Brain pericyte (primary cell): Measurements from ENCODE around the gene RSPO3.
"Not testable (repeated sequence)": the region's sequence is repeated elsewhere in the genome, so short reads cannot be mapped to it uniquely, and the experiment has no call there.

Experiments used
- DNase-seq: peaks from one replicate; pipeline ENCODE4 v3.0.0-alpha.2; 2012; ENCODE audit warnings: low read depth, low spot score

RSPO3 gene, protein sequence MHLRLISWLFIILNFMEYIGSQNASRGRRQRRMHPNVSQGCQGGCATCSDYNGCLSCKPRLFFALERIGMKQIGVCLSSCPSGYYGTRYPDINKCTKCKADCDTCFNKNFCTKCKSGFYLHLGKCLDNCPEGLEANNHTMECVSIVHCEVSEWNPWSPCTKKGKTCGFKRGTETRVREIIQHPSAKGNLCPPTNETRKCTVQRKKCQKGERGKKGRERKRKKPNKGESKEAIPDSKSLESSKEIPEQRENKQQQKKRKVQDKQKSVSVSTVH

DNA sequence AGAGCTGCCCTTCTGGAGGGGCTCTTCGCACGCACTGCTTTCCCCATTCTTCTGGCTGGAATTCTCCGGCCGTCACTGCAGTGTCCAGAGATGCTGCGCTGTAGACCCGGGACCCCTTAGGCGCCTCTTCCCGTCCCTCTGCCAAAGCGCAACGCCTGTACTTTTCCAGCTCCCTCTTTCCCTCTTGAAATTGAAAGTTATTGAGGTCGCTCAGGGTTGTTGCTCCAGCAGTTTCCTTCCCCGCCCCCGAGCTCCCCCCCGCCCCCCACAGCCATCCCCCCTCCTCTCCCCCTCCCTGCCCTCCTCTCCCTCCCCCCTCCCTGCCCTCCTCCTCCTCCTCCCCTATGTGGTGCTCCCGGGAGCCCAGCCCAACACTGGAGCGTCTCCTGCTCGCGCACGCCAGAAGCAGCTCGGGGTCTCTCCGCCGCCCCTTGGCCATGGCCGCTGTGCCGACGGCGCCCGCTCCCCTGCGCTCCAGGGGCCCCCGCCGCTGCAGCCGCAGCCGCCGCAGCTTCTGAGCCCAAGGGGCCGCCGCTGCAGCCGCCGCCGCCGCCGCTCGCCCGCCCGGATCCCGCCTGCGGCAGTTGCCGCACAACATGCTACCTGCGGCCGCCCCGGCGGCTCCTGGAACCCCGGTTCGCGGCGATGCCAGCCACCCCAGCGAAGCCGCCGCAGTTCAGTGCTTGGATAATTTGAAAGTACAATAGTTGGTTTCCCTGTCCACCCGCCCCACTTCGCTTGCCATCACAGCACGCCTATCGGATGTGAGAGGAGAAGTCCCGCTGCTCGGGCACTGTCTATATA lies at the start of gene RSPO3:
Gene RSPO3, plus strand, starts transcription at position 374 of the 804 bp plus-strand sequence. CDS start 522 bp downstream, outside the sequence.
- no peak for DNase-seq

DNA sequence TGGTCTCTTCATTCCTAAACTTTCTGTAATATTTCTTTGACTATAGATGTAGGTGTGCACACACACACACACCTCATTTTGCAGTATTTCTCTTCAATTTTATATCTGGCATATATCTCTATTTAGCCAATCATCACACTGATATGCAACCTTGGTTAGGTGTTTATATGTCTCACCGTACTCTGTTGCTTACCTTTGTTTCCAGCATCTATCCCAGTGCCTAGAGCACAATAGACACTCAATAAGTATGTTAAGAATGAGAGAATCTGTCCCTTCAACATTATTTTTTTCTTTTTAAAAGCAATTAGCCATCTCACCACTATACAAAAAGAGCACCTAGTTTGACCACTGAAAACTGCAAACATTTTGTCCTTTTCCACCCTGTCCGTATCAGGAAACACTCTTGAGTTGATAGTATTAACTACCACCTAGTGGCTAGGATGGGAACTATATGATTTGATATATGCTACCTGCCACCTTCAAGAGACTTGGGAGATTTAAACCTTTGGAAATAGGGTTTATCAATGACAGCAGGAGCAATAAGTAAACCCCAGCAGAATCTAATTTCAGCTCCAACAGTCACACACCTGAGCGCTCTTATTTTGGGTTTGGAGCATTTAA lies 48.7 kb upstream of the RSPO3 start:
- DNase-seq: no peak

DNA sequence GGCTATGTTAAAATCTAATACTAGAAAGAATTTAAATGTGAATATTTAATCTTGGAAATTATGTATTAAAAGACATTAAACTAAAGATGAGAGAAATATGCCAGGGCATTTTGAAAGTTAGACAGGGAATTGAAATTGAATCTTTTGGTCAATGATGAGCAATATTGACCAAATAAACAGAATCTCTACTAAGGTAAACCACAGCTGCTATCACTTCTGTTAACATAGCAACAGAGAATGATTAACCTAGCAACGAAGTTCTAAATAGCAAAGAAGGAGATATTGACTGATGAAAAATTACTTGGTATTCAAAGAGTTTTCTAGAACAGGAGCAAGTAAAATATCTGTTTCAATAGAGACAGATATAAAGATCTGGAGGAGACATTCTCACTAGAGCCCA lies 45.2 kb upstream of the RSPO3 start:
- no peak for DNase-seq

DNA sequence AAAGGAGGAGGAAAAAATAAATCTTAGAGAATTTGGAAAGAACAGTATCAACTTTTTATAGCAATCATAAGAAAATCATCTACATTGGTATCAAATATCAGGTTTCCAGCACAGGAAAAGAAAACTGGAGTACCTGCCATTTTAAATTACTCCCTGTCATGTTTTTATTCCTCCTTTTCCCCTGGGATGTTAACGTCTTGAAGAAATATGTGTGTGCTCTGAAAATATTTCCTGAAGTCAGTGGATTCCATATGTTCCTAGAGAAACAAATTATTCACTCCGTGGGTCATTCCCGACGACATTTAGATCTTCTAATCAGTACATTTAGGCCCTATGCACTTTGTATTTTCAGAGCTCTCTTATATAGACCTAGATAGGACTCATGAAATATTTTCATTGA lies 42.0 kb upstream of the RSPO3 start:
- DNase-seq: no peak

DNA sequence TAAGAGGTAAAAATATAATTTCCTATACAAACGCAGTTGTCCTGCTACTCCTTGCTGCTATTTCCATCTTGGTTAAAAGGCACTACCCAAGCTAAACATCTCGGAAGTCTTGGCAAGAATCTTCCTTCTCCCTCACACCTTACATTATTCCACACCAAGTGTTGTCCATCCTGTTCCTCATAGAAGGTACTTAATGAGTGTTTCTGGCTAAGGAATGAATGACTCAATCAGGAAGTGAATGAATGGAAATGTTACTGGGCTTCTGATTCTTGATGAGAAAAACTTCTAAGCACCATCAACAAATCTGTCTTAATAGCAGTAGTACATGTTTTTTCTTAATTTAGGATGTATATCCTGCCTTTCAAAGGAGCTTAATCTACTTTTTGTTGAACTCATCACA lies 40.6 kb upstream of the RSPO3 start:
- DNase-seq: no peak

DNA sequence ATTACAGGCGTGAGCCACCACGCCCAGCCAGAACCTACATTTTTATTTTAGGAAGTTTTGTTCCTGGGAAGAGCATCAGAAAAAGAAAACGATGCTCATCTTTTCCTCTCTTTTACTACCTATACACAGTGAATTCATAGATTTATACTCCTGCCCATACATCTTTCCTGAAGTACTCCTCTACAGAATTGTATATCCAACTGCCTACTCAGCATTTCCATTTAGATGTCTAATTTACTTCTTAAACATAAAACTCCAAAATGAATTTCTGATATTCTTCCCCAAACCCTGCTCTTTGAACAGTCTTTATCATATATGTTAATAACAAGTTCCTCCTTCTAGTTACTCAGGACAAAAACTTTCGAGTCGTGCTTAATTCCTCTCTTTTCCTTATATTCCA lies 39.8 kb upstream of the RSPO3 start:
- no peak for DNase-seq

DNA sequence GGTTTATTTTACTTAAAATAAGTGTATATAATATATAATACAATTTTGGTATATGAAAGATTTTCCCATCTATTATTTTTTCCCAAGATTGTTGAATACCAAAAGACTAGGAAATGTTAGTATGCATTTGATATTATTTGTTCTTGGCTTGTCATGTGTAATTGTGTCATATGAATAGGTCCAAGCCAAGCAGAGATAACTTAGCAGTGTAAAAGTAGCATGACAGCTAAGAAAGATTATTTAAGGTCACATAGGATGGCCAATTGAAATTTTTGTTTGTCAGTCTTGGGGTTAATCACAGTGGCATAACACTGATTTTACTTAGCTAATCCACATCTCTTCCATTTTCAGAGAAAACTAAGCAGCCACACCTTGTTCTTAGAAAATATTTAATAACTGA lies 38.8 kb upstream of the RSPO3 start:
- no peak for DNase-seq

DNA sequence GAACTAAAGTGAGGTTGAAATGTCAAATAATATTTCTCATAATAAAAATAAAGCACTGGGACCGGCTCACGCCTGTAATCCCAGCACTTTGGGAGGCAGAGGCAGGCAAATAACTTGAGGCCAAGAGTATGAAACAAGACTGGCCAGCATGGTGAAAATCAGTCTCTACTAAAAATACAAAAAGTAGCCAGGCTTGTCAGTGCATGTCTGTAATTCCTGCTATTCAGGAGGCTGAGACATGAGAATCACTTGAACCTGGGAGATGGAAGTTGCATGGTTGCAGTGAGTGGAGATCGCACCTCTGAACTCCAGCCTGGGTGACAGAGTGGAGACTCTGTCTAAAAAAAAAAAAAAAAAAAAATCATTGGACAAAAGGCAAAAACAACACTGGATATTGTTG lies 38.4 kb upstream of the RSPO3 start:
- DNase-seq: no peak

DNA sequence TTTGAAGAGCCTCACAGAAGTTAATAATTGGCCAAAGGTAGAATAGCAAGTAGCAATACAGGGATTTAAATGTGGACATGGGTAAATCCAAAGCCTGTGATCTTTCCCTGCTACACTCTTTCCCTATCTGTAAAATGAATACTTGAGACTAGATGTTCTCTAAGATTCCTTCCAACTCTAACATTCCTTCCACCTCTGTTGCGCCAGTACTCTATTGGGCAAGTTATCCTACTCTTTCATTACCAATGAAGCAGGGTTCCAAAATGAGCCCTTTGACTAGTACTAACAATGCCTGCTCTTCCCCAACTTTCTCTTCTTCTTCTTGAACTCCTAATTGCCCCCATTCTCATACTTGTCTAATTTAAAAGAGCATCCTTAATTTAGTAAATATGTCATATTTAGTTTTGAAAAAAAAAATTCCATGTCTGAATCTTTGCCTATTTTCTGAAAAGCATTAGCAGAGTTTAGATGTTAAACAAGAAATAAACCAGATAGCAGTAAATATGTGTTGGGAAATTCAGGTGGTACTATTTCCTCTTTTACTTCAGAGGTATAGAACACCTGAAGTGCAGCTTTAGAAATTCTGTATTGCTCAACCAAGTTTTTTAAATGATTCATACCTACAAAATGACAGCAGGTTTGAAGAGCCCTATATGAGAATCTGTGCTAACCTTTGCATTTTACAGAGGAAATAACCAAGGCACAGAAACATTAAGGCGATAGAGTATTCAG lies 35.1 kb upstream of the RSPO3 start:
- no peak for DNase-seq

DNA sequence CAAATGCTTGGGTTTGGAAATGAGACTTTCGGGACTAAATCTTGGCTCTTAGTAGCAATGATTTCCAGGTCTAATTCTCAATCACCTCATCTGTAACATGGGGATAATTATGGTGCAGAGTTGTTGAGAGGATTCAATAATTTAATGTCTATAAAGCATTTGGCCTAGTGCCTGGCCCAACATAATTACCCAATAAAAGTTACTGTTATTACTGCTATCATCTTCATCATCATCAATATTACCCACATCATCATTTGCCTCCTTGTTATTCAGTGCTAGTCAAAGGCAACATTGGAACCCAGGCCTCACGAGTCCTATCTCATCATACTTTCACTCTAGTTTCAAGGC lies 34.5 kb upstream of the RSPO3 start:
- no peak for DNase-seq

DNA sequence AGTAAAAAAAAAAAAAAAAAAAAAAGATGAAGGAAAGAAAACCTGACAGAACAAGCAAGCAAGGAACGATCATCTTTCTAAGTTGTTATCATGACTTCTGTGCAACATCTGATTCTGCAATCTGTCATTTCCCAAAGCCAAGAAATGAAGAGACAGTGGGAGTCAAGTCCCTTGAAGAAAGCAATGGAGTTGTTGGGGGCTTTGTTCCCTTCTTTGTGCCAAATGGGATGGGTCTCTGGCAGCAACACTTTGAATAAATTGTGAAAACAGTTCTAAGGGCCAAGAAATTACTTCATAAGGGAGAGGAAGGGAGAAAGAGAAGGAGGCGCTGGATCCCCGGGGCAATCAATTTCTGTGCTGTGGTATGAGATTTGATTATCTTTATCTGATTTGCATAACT lies 33.3 kb upstream of the RSPO3 start:
- DNase-seq: no peak

DNA sequence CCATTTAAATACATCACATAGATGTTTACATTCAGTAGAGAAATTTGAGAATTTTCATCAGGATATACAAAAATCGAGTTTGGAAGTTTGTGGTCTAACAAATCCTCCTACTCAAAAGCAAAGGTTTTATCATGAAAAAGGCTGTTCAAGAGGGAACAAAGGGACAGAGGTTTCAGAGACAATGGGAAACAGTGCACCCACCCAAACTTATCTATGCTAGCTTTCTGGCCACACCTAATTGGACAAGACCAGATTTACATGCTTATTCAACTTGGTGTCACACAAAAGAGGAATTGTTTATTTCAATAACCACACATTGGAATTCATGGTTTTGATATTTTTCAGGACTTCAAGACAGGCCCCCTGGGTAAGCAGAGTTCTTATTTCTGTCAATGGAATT lies 28.4 kb upstream of the RSPO3 start:
- DNase-seq: no peak

DNA sequence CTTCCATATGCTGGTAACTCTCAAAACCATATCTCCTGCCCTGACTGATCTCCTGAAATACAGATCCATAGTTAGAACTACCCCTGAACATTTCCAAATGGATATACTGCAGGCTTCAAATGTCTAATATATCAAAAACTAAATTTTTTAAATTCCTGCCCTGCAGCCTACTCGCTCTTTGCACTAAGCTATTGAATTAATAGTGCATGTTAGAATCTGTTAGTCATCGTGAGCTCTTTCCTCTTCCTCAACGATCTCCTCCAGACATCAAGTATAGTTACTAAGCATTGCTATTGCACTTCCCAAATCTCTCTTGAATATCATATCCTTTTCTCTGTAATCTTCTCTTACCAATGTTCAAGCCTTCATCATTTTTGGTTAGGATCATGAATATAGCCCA lies 26.0 kb upstream of the RSPO3 start:
- DNase-seq: no peak

DNA sequence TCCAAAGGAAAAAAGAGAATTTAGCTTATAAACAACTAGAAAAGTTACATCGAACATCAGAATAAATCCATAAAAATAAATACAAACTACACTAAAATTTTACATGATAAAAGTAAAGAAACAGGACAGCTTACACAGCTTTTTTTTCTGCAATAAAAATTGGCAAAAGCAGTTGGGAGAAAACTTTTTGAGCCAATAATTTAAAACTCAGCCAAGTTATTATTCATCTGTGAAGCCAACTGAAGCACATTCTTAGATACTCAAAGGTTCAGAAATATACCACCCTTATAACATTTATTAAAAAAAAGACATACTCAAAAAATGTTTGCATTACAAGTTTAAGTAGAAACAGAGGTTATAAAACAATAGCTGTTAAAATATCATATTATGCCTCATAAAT lies 23.7 kb upstream of the RSPO3 start:
- DNase-seq: no peak

DNA sequence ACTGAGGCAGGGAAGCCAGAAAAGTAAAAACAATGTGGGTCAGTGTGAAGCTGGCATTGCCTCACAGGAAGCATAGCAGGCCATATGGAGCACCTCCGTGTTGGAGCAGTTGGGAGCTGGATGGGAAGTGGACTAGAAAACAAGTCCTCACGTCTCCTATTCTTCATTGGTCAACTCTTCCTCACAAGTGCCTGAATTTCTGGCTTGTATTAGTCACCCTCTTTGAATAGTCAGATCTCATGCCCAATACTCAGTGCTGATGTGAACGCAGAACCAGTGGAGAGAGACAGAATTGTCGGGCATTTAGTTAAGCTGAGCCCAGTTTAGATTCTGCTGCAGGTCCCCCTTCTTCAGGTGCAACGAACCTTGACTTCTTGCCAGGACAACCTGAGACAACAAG lies 22.3 kb upstream of the RSPO3 start:
- DNase-seq: no peak

DNA sequence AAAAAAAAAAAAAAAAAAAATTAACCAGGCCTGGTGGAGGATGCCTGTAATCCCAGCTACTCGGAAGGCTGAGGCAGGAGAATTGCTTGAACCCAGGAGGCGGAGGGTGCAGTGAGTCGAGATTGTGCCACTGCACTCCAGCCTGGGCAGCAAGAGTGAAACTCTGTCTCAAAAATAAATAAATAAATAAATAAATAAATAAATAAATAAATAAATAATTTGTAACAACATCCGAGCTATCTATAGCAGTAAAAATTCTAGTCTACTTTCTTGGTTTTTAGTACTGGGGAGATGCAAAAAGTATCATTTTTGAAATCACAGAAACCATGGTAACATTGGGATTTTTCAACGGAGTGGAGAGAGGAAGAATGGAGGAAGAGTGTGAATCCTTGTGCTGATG lies 21.0 kb upstream of the RSPO3 start:
- not testable (repeated sequence) for DNase-seq

DNA sequence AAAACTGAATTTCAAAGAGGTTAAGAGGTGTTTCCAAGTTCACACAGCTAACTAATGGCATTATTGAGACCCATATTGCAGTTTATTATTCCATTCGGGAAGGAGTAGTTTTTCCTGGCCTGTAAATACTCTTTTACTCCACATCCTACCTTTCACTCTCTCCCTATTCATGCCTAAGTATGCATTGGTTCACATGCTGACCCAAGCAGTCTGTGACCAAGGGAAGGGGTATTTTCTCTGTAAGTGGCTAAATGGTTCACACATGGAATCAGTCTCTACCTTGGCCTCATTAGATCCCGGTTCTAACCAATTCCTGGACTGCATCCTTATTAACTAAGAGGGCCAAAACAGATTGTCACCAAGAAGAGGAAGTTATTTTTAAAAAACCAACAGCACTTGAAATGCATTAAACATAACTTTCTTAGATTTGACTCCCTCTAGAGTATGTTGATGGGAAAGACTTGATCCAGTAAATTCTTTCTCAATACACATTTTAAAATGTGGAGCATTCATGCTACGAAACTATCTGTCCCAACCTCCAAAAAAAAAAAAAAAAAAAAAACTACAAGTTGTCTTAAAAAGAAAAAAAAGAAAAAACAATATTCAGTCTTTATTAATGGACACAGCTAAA lies 17.8 kb upstream of the RSPO3 start:
- DNase-seq: no peak

DNA sequence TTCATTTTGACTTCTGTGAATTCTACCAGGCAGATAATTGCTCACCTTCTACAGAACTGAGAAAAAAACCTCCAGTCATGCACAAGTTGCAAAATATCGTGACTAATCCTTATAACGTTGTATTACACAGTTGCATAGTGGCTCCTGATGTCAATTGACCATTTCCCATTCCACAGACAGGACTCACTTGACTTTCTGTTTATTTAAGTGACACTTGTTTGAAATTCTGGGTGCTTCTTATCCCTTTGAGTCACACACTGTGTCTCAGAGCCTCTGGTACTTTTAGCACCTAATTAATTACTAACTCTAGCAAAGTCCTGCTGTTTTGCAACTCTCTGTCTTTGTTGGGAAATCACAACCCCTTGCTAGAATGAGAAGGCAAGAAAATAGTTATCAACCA lies 16.2 kb upstream of the RSPO3 start:
- no peak for DNase-seq

DNA sequence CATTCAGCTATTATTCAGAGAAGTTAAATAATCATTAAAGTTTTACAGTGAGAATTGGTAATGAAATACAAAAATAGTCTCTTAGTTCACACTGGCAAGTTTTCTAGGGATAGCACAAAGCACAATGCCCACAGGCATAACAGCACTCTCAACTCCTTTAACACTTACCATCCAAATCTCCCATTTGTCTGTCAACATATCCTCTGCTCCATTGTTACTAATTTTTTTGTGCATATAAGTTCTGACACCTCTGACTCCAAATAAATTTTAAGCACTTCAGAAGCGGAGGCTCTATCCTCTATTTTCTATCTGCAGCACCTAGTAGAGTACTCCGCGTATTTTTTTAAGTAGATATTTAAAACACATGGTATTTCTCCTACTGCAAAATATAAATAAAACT lies 15.6 kb upstream of the RSPO3 start:
- no peak for DNase-seq

DNA sequence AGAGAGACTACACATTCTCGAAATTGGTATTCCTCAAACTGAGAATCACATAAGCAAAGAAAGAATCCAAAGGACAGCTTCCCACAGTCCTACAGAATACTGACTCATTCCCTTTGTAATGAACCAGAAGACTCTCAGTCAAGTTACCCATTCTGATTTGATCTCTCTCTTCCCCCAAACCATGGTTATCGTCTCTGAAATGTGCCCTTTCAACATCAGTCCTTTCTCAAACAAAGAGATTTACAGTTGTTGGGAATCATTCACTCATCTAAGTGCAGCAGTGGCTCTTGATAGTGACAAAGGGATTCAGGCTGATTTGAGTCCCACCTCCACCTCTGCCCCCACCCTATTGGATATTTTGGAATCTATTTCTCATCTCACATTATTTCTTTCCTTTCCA lies 15.0 kb upstream of the RSPO3 start:
- DNase-seq: no peak

DNA sequence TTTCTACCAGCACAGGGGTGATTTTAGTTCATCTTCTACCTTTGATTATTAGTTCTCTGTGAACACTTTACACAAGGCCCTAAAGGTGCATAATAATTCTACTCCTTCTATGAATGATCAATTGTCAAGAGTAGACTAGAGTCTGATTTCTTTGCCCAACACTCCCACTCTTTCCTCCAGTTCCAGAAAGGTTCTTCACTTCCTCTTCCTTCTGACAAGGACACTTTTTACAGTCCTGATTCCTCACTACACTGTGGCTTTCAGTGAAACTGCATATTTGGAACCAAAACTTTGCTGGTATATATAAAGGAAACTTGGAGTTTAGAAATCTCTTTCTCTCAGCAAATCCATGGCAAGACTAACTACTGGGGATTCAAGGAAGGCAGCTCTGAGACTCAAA lies 10.6 kb upstream of the RSPO3 start:
- DNase-seq: no peak

DNA sequence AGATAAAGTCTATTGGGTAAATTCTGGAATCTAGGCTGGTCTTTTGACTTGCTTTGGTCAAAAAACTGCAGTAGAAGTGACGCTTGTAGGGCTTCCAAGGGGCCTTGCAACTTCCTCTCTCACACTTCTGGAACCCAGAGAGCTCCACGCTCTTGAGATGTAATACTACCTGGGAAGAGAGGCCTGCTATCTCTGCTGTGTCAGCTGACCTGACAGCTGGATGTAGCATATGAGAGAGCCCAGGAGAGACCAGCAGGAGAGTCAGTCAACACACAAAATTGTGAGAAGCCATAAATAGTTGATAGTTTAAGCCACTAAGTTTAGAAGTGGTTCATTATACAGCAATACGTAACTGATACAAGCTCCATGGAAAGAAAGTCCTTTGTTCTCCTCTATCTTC lies 7.8 kb upstream of the RSPO3 start:
- no peak for DNase-seq
